HEK293 (cell line): ENCODE data around the gene ARL8B.
"Not testable (repeated sequence)": the region's sequence is repeated elsewhere in the genome, so short reads cannot be mapped to it uniquely, and the experiment has no call there.

Source experiments
- CTCF ChIA-PET: fragments of 350-600 bp; formaldehyde crosslinking; extraction: SDS; loops from one replicate; lab custom pipeline; 2021; ENCODE audit warnings: antibody characterized with exemption; lab: Yijun Ruan, JAX
- POLR2A ChIA-PET: fragments of 300-600 bp; formaldehyde crosslinking; extraction: SDS; loops from one replicate; lab custom pipeline; 2020; ENCODE audit warnings: antibody characterized with exemption, inconsistent platforms; lab: Yijun Ruan, JAX
- H3K27ac ChIP-seq: fragments of 200-500 bp; sonication (Bioruptor generic); 2 replicates; pipeline ENCODE4 v1.5.1; 2014; ENCODE audit warnings: low read depth, low read length, control low read depth, inconsistent platforms; ENCODE audit errors: extremely low read depth
- H3K36me3 ChIP-seq, 2 experiments: fragments of 200-500 bp in 1 of 2; sonication (Bioruptor generic) in 1 of 2; 1 replicate in 1 of 2; 2 replicates in 1 of 2; pipeline ENCODE4 v1.5.1; 2014 to 2017; ENCODE audit warnings: inconsistent platforms in 2 of 2, low read length in 2 of 2; ENCODE audit not compliant: control insufficient read depth in 2 of 2, insufficient read depth in 1 of 2
- H3K4me1 ChIP-seq: fragments of 200-500 bp; sonication (Bioruptor generic); 2 replicates; pipeline ENCODE4 v1.5.1; 2014; ENCODE audit warnings: mild to moderate bottlenecking, low read length, inconsistent platforms; ENCODE audit not compliant: control insufficient read depth, insufficient read depth
- H3K4me3 ChIP-seq: 2 replicates; pipeline ENCODE4 v1.5.1; 2011; ENCODE audit warnings: low read depth, mild to moderate bottlenecking, control low read depth, low read length, moderate library complexity
- H3K9me3 ChIP-seq: fragments of 200-500 bp; sonication (Bioruptor generic); 2 replicates; pipeline ENCODE4 v1.5.1; 2014; ENCODE audit warnings: low read depth, low read length, inconsistent platforms; ENCODE audit not compliant: control insufficient read depth, insufficient read depth
- BCL11A ChIP-seq: fragments of 450-650 bp; formaldehyde crosslinking; IDR thresholded peaks from 2 replicates; pipeline ENCODE4 v1.5.1; 2016; ENCODE audit warnings: low read depth, missing biosample characterization, missing genetic modification characterization
- KLF8 ChIP-seq: fragments of 450-650 bp; formaldehyde crosslinking; IDR thresholded peaks from 2 replicates; pipeline ENCODE4 v1.5.1; 2016; ENCODE audit warnings: missing biosample characterization, missing genetic modification characterization
- KLF9 ChIP-seq: fragments of 450-650 bp; formaldehyde crosslinking; IDR thresholded peaks from 2 replicates; pipeline ENCODE4 v1.5.1; 2016; ENCODE audit warnings: missing biosample characterization, missing genetic modification characterization, low read depth
- MZF1 ChIP-seq: fragments of 450-650 bp; formaldehyde crosslinking; IDR thresholded peaks from 2 replicates; pipeline ENCODE4 v1.5.1; 2017; ENCODE audit warnings: missing biosample characterization, missing genetic modification characterization, borderline replicate concordance
- SETDB1 ChIP-seq: IDR thresholded peaks from one replicate; pipeline ENCODE4 v1.6.1; 2017; ENCODE audit warnings: mild to moderate bottlenecking, low read length, moderate library complexity, mixed read lengths; ENCODE audit not compliant: insufficient read length
- SP3 ChIP-seq: fragments of 450-650 bp; formaldehyde crosslinking; IDR thresholded peaks from 2 replicates; pipeline ENCODE4 v1.5.1; 2016; ENCODE audit warnings: missing biosample characterization, missing genetic modification characterization
- ZBTB20 ChIP-seq: fragments of 450-650 bp; formaldehyde crosslinking; IDR thresholded peaks from 2 replicates; pipeline ENCODE4 v1.5.1; 2016; ENCODE audit warnings: missing biosample characterization, missing genetic modification characterization
- ZFP3 ChIP-seq: fragments of 450-650 bp; formaldehyde crosslinking; IDR thresholded peaks from 2 replicates; pipeline ENCODE4 v1.5.1; 2016; ENCODE audit warnings: low read depth, missing biosample characterization, missing genetic modification characterization
- ZNF146 ChIP-seq: fragments of 450-650 bp; formaldehyde crosslinking; IDR thresholded peaks from 2 replicates; pipeline ENCODE4 v1.5.1; 2016; ENCODE audit warnings: missing biosample characterization, missing genetic modification characterization
- ZNF248 ChIP-seq: fragments of 450-650 bp; formaldehyde crosslinking; IDR thresholded peaks from 2 replicates; pipeline ENCODE4 v1.5.1; 2017; ENCODE audit warnings: missing biosample characterization, missing genetic modification characterization
- ZNF266 ChIP-seq: fragments of 450-650 bp; formaldehyde crosslinking; IDR thresholded peaks from 2 replicates; pipeline ENCODE4 v1.5.1; 2016; ENCODE audit warnings: missing biosample characterization, missing genetic modification characterization, low read depth
- ZNF335 ChIP-seq: fragments of 450-650 bp; formaldehyde crosslinking; conservative IDR thresholded peaks from 2 replicates; pipeline ENCODE4 v1.5.1; 2016; ENCODE audit warnings: missing biosample characterization, missing genetic modification characterization
- ZNF521 ChIP-seq: fragments of 450-650 bp; formaldehyde crosslinking; IDR thresholded peaks from 2 replicates; pipeline ENCODE4 v1.5.1; 2017; ENCODE audit warnings: missing biosample characterization, mild to moderate bottlenecking, missing genetic modification characterization
- ZNF560 ChIP-seq: fragments of 450-650 bp; formaldehyde crosslinking; IDR thresholded peaks from 2 replicates; pipeline ENCODE4 v1.5.1; 2017; ENCODE audit warnings: missing biosample characterization, missing genetic modification characterization, borderline replicate concordance
- TF ChIP-seq, protein P1 (sequence below): fragments of 450-650 bp; formaldehyde crosslinking; IDR thresholded peaks from 2 replicates; pipeline ENCODE4 v1.5.1; 2016; ENCODE audit warnings: missing biosample characterization, missing genetic modification characterization
- TF ChIP-seq, protein P2 (sequence below): fragments of 450-650 bp; formaldehyde crosslinking; IDR thresholded peaks from 2 replicates; pipeline ENCODE4 v1.5.1; 2016; ENCODE audit warnings: missing biosample characterization, missing genetic modification characterization, low read depth
- TF ChIP-seq, protein P3 (sequence below): fragments of 450-650 bp; formaldehyde crosslinking; IDR thresholded peaks from 2 replicates; pipeline ENCODE4 v1.5.1; 2016; ENCODE audit warnings: missing biosample characterization, missing genetic modification characterization

ARL8B gene

DNA sequence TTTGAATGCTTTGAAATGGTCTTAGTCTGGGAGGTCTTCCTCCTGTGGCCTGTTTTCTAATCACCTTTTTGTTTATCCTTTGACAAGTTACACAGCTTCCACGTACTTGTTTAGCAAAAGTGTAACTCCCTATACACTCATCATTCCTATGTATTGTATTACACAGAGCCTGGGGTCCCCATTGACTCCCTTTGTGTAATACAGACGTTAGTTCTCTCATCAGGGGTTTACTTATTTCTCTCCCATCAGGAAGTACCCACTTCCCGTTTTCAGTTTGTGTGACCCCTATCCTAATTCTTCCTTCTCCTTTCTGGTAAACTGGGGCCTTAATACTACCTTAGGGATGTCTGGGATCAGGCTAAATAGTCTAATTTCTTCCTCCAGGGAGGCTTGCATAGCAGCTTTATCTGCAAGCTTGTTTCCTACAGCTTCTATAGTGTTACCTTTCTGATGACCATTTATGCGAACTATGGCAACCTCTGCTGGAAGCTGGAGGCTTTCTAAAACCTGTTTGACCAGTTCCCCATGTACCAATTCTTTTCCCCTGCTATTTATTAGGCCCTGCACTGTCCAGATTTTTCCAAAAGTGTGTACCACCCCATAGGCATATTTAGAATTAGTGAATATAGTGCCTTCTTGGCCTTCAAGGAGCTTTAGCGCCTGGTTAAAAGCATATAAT is 22.4 kb downstream of the ARL8B start:
- Histone ChIP-seq H3K36me3 (peaks cover 0 to 6% of the 10 kb centered on the region in 2 experiments; a peak in 1 of 3 replicates), H3K4me1 (no peaks in the 10 kb centered on the region), H3K9me3 (no peaks in the 10 kb centered on the region), H3K27ac (no peak overlapping the region), H3K4me3 (no peak overlapping the region)
- ChIA-PET CTCF (no interaction called here), POLR2A (no interaction called here)
- TF ChIP-seq ZBTB20 (tag by site-specific recombination) (peak; percentile 62), SP3 (tag by site-specific recombination) (no peak)

DNA sequence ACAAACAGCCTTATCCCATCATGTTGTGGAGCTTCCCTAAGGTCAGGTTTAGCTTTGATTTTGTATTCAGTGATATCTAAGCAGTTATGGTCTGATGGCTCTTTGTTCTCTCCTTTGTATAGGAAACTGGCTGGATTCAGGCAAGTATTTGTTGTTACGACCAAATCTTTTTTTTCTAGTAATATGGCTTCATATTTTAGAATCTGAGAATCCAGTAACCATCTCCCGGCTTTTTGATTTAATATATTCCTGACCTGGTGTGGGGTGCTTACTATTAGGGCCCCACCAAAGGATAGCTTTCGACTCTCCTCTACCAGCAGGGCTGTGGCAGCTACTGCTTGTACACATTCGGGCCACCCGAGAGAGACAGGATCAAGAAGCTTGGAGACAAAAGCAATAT is 23.0 kb downstream of the ARL8B start:
- Histone ChIP-seq H3K9me3 (no peaks in the 10 kb centered on the region), H3K27ac (no peak overlapping the region)
- POLR2A ChIA-PET, result no interaction called here

DNA sequence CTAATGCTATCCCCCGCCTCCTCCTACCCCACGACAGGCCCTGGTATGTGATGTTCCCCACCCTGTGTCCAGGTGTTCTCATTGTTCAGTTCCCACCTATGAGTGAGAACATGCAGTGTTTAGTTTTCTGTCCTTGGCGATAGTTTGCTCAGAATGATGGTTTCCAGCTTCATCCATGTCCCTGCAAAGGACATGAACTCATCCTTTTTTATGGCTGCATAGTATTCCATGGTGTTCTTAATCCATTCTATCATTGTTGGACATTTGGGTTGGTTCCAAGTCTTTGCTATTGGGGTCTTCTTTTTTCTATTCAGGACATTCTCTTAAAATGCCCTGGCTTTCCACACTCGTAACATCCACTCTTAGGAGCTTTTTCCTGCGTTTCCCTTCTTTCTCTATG is 25.1 kb downstream of the ARL8B start:
- H3K9me3 ChIP-seq, H3K4me1 ChIP-seq, H3K27ac ChIP-seq, H3K36me3 ChIP-seq, H3K4me3 ChIP-seq, POLR2A ChIA-PET: not testable (repeated sequence)
- TF ChIP-seq ZNF146, result peak; percentile 99
- peak; percentile 30; the same call in 1 of the 2 replicates for TF ChIP-seq MZF1 (tag by site-specific recombination)
- TF ChIP-seq, protein P1, sequence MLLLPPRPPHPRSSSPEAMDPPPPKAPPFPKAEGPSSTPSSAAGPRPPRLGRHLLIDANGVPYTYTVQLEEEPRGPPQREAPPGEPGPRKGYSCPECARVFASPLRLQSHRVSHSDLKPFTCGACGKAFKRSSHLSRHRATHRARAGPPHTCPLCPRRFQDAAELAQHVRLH (tag by site-specific recombination), result peak; percentile 82
- CTCF ChIA-PET, result interaction anchor here (0.9 kb wide), 1 partner anchor 24 kb away, joined by 3 read pairs; no protein-coding TSS in a partner anchor

More for the DNA sequence above, 23.0 kb downstream of the ARL8B start:
- peaks cover 0 to 6% of the 10 kb centered on the region in 2 experiments; a peak in 1 of 3 replicates for H3K36me3 ChIP-seq
- H3K4me3 ChIP-seq, result no peak overlapping the region
- CTCF ChIA-PET, result no interaction called here
- TF ChIP-seq KLF8 (tag by site-specific recombination), result no peak
- no peak for TF ChIP-seq ZNF560 (tag by site-specific recombination)
- TF ChIP-seq, protein P2, sequence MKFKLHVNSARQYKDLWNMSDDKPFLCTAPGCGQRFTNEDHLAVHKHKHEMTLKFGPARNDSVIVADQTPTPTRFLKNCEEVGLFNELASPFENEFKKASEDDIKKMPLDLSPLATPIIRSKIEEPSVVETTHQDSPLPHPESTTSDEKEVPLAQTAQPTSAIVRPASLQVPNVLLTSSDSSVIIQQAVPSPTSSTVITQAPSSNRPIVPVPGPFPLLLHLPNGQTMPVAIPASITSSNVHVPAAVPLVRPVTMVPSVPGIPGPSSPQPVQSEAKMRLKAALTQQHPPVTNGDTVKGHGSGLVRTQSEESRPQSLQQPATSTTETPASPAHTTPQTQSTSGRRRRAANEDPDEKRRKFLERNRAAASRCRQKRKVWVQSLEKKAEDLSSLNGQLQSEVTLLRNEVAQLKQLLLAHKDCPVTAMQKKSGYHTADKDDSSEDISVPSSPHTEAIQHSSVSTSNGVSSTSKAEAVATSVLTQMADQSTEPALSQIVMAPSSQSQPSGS, result no peak
- TF ChIP-seq ZNF521 (tag by site-specific recombination), result no peak
- TF ChIP-seq ZFP3, result no peak
- TF ChIP-seq BCL11A, result no peak
- TF ChIP-seq SETDB1, result no peak
- H3K4me1 ChIP-seq, result no peaks in the 10 kb centered on the region

DNA sequence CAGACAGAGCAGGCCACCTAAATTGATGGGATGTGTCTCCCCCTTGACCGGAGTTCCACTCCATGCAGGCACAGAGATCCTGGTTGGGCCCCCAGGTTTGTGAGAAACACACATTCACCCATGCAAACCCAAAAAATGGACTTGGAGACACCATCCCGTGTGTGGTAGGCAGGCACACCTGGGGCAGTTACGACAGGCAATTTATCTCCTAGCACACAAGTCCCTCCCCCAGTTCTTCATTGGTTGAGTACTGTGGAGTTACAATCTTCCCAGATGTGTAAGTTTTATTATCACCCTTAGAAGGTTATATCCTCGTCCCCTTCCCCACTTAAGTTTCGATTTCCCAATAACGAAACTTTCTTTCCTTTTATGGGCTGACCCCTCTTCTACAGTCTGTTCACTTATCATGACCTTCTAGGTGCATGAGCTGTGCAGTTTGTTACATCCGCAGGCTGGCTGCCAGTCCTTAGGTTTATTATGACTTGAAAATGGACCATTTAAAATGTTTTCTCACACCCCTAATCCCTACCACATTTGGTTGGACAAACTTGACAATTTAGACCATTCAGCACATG is 27.3 kb downstream of the ARL8B start:
- Histone ChIP-seq H3K27ac (no peak overlapping the region), H3K4me3 (no peak overlapping the region), H3K9me3 (no peaks in the 10 kb centered on the region), H3K36me3 (no peaks in the 10 kb centered on the region), H3K4me1 (no peaks in the 10 kb centered on the region)
- POLR2A ChIA-PET, result no interaction called here
- CTCF ChIA-PET, result interaction anchor here (0.6 kb wide), 1 partner anchor 30 kb away, joined by 4 read pairs; no protein-coding TSS in a partner anchor
- no peak for TF ChIP-seq ZNF248 (tag by site-specific recombination)
- no peak for TF ChIP-seq ZNF335 (tag by site-specific recombination)
- no peak for TF ChIP-seq KLF9 (tag by site-specific recombination)
- no peak for TF ChIP-seq ZNF266 (tag by site-specific recombination)
- TF ChIP-seq, protein P3, sequence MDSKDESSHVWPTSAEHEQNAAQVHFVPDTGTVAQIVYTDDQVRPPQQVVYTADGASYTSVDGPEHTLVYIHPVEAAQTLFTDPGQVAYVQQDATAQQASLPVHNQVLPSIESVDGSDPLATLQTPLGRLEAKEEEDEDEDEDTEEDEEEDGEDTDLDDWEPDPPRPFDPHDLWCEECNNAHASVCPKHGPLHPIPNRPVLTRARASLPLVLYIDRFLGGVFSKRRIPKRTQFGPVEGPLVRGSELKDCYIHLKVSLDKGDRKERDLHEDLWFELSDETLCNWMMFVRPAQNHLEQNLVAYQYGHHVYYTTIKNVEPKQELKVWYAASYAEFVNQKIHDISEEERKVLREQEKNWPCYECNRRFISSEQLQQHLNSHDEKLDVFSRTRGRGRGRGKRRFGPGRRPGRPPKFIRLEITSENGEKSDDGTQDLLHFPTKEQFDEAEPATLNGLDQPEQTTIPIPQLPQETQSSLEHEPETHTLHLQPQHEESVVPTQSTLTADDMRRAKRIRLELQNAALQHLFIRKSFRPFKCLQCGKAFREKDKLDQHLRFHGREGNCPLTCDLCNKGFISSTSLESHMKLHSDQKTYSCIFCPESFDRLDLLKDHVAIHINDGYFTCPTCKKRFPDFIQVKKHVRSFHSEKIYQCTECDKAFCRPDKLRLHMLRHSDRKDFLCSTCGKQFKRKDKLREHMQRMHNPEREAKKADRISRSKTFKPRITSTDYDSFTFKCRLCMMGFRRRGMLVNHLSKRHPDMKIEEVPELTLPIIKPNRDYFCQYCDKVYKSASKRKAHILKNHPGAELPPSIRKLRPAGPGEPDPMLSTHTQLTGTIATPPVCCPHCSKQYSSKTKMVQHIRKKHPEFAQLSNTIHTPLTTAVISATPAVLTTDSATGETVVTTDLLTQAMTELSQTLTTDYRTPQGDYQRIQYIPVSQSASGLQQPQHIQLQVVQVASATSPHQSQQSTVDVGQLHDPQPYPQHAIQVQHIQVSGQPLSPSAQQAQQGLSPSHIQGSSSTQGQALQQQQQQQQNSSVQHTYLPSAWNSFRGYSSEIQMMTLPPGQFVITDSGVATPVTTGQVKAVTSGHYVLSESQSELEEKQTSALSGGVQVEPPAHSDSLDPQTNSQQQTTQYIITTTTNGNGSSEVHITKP (tag by site-specific recombination), result no peak
